Testis (tissue), 3 donors: Measurements from ENCODE around the gene MKNK1. TPM values are rescaled to one million over a fixed set of nuclear protein-coding genes. Genes with fewer than 3 reads are reported as not detected.

Experiments used
- DNase-seq: peaks from one replicate; pipeline ENCODE4 v3.0.0-alpha.2; 2019
- H3K27ac ChIP-seq, 2 donors: fragments of 200-600 bp; sonication (generic); one replicate each; pipeline ENCODE4 v1.5.1; 2019
- H3K27me3 ChIP-seq: fragments of 200-600 bp; sonication (generic); one replicate; pipeline ENCODE4 v1.5.1; 2019
- H3K36me3 ChIP-seq: fragments of 200-600 bp; sonication (generic); one replicate; pipeline ENCODE4 v1.5.1; 2017; ENCODE audit warnings: low read depth; ENCODE audit errors: missing control alignments
- H3K4me1 ChIP-seq: fragments of 200-600 bp; sonication (generic); one replicate; pipeline ENCODE4 v1.5.1; 2019
- H3K4me3 ChIP-seq, 2 donors: fragments of 200-600 bp; sonication (generic); one replicate each; pipeline ENCODE4 v1.5.1; 2017 to 2019
- H3K9me3 ChIP-seq: fragments of 200-600 bp; sonication (generic); one replicate; pipeline ENCODE4 v1.5.1; 2017
- CTCF ChIP-seq, 3 experiments: fragments of 450-650 bp in 2 of 3; fragments of 200-600 bp in 1 of 3; sonication (generic) in 1 of 3; IDR thresholded peaks; one replicate each; pipeline ENCODE4 v1.5.1; 2016 to 2019; ENCODE audit warnings: antibody characterized with exemption in 3 of 3, mild to moderate bottlenecking in 2 of 3, moderate library complexity in 1 of 3
- POLR2A ChIP-seq: fragments of 450-650 bp; IDR thresholded peaks from one replicate; pipeline ENCODE4 v1.6.1; 2017; ENCODE audit warnings: antibody characterized with exemption, mild to moderate bottlenecking, moderate library complexity
- WGBS, 2 donors: methylation state at CpG; one replicate each; pipeline ENCODE4 v1.1.5; 2018; 5-methylcytosine and 5-hydroxymethylcytosine counted together
- intact Hi-C: fragments of 100-400 bp; cut with DNase I; formaldehyde crosslinking; loops from one replicate; pipeline ENCODE4 v1.15.1; 2023; ENCODE audit warnings: low total_unique reads
- polyA plus RNA-seq: library from polyadenylated mRNA; stranded (reverse); fragments of 350-450 nt; fragmentation: Illumina TruSeq; extraction: RNeasy Lipid Tissue Mini Kit (QIAGEN cat#74804); gene quantifications from one replicate; pipeline ENCODE4 v1.2.3, GENCODE V29; 2014; ENCODE audit warnings: low read depth, low replicate concordance; ENCODE audit not compliant: insufficient read depth
- total RNA-seq, 2 donors: library from RNA; depleted of rRNA; stranded (reverse); fragments of >200 nt; gene quantifications; one replicate each; pipeline ENCODE4 v1.2.3, GENCODE V29; 2016

Gene MKNK1
- total and polyA plus RNA-seq, 3 donors from 2014 or later, result 30.7 to 55.7 (median 54.6) TPM

- Histone ChIP-seq H3K9me3 (no peaks in the 10 kb centered on the region), H3K27me3 (no peaks in the 10 kb centered on the region), H3K27ac (no peak overlapping the region), H3K36me3 (no peaks in the 10 kb centered on the region), H3K4me3 (peak overlapping the region in 1 of 2 donors; percentile 53), H3K4me1 (no peaks in the 10 kb centered on the region)
- no peak for DNase-seq
- TF ChIP-seq POLR2A (no peak), CTCF (IDR thresholded peaks at IDR 0.05) (no peak)
- 6 to 9% methylated on average over 25 to 55 of the region's 58 CpGs for WGBS, 2 donors
- intact Hi-C loops, result no loop called here
These were observed 60.1 kb downstream of the MKNK1 start for GRCh38 chr1:46543761-46544560.

- TF ChIP-seq CTCF (IDR thresholded peaks at IDR 0.05) (no peak), POLR2A (no peak)
- no peaks in the 10 kb centered on the region for H3K4me1 ChIP-seq
- no peaks in the 10 kb centered on the region for H3K36me3 ChIP-seq
- no peak overlapping the region for H3K27ac ChIP-seq
- no peak for DNase-seq
- intact Hi-C loops, result no loop called here
- H3K27me3 ChIP-seq, result no peaks in the 10 kb centered on the region
- no peaks in the 10 kb centered on the region for H3K9me3 ChIP-seq
- peak overlapping the region in 1 of 2 donors; percentile 53 for H3K4me3 ChIP-seq
- 36 to 39% methylated on average over 7 of the region's 7 CpGs for WGBS, 2 donors
These were observed 60.7 kb downstream of the MKNK1 start for GRCh38 chr1:46543382-46543760.

GRCh38 chr1:46539972-46540371 is 64.1 kb downstream of the MKNK1 start:
- H3K27me3 ChIP-seq, result no peaks in the 10 kb centered on the region
- no peaks in the 10 kb centered on the region for H3K4me1 ChIP-seq
- H3K4me3 ChIP-seq, result no peak overlapping the region
- H3K27ac ChIP-seq, result no peak overlapping the region
- no peaks in the 10 kb centered on the region for H3K36me3 ChIP-seq
- intact Hi-C loops, result no loop called here
- no peaks in the 10 kb centered on the region for H3K9me3 ChIP-seq
- WGBS, 2 donors, result 78 to 85% methylated on average over 9 of the region's 9 CpGs
- TF ChIP-seq POLR2A, result no peak
- no peak for TF ChIP-seq CTCF (IDR thresholded peaks at IDR 0.05)
- no peak for DNase-seq

GRCh38 chr1:46538147-46538546 is 65.9 kb downstream of the MKNK1 start:
- H3K27ac ChIP-seq, result no peak overlapping the region
- intact Hi-C loops, result no loop called here

More at GRCh38 chr1:46538147-46538546, 65.9 kb downstream of the MKNK1 start:
- WGBS, 2 donors, result 85 to 86% methylated on average over 2 of the region's 2 CpGs
- TF ChIP-seq CTCF (IDR thresholded peaks at IDR 0.05) (no peak), POLR2A (no peak)
- Histone ChIP-seq H3K4me3 (no peak overlapping the region), H3K27me3 (no peaks in the 10 kb centered on the region), H3K36me3 (no peaks in the 10 kb centered on the region), H3K4me1 (no peaks in the 10 kb centered on the region), H3K9me3 (no peaks in the 10 kb centered on the region)
- DNase-seq, result no peak
